GM18909 (cell line): Measurements from ENCODE around the gene HELZ2.

Source experiments
- ATAC-seq: cut with Tn5 transposase; IDR thresholded peaks from one replicate; pipeline ENCODE4 v1.9.1; 2021; ENCODE audit warnings: mild to moderate bottlenecking; ENCODE audit not compliant: unreplicated experiment, poor library complexity

Gene HELZ2

GRCh38 chr20:63598479-63599395 lies 24.7 kb upstream of the HELZ2 start:
- no peak for ATAC-seq

- no peak for ATAC-seq
These were observed 23.8 kb upstream of the HELZ2 start for GRCh38 chr20:63597651-63598478.

- ATAC-seq: no peak
These were observed 22.4 kb upstream of the HELZ2 start for GRCh38 chr20:63596423-63596822.

GRCh38 chr20:63595416-63596127 lies 21.5 kb upstream of the HELZ2 start:
- ATAC-seq: no peak

- ATAC-seq: no peak
These were observed 20.1 kb upstream of the HELZ2 start for GRCh38 chr20:63594043-63594561.

- ATAC-seq: no peak
These were observed 18.6 kb upstream of the HELZ2 start for GRCh38 chr20:63592661-63593060.

- no peak for ATAC-seq
These were observed 17.8 kb upstream of the HELZ2 start for GRCh38 chr20:63591786-63592355.

GRCh38 chr20:63591147-63591533 lies 17.1 kb upstream of the HELZ2 start:
- no peak for ATAC-seq

- ATAC-seq: no peak
These were observed 16.4 kb upstream of the HELZ2 start for GRCh38 chr20:63590218-63591146.

- ATAC-seq: no peak
These were observed 15.5 kb upstream of the HELZ2 start for GRCh38 chr20:63589261-63590217.

GRCh38 chr20:63588641-63589041 lies 14.6 kb upstream of the HELZ2 start:
- ATAC-seq: no peak

GRCh38 chr20:63587776-63588591 lies 13.9 kb upstream of the HELZ2 start:
- no peak for ATAC-seq

GRCh38 chr20:63587256-63587655 lies 13.2 kb upstream of the HELZ2 start:
- no peak for ATAC-seq

GRCh38 chr20:63586797-63587196 lies 12.8 kb upstream of the HELZ2 start:
- ATAC-seq: no peak

GRCh38 chr20:63585616-63586565 lies 11.9 kb upstream of the HELZ2 start:
- no peak for ATAC-seq
